Ovary (tissue), 10 donors: ENCODE data around the gene ENAH. TPM values are rescaled to one million over a fixed set of nuclear protein-coding genes. Genes with fewer than 3 reads are reported as not detected.
A peak's percentile ranks its signal among the peaks of the same experiment; 100 is the strongest.
"Not testable (repeated sequence)": the region's sequence is repeated elsewhere in the genome, so short reads cannot be mapped to it uniquely, and the experiment has no call there.

Experiments used
- DNase-seq, 5 donors: peaks; one replicate each; pipeline ENCODE4 v3.0.0-alpha.2; 2019 to 2020
- H3K27ac ChIP-seq, 2 donors: fragments of 200-600 bp; one replicate each; pipeline versions ENCODE4 v1.5.1 to v1.8.0; 2019 to 2022
- H3K27me3 ChIP-seq: fragments of 200-600 bp; one replicate; pipeline ENCODE4 v1.8.0; 2022
- H3K36me3 ChIP-seq: fragments of 200-600 bp; sonication (generic); one replicate; pipeline ENCODE4 v1.5.1; 2019
- H3K4me1 ChIP-seq: one replicate; pipeline ENCODE4 v1.8.1; 2013; ENCODE audit warnings: mild to moderate bottlenecking, moderate library complexity; ENCODE audit not compliant: insufficient read depth
- H3K4me3 ChIP-seq: fragments of 200-600 bp; sonication (generic); one replicate; pipeline ENCODE4 v1.5.1; 2017
- H3K9me3 ChIP-seq, 2 donors: fragments of 200-600 bp in 1 of 2; sonication (generic) in 1 of 2; one replicate each; pipeline versions ENCODE4 v1.5.1 to v1.8.1; 2013 to 2019; ENCODE audit warnings: mild to moderate bottlenecking in 1 of 2, moderate library complexity in 1 of 2
- EP300 ChIP-seq: sonication (generic); formaldehyde crosslinking; IDR thresholded peaks from one replicate; pipeline ENCODE4 v1.6.1; 2017; ENCODE audit warnings: antibody characterized with exemption
- POLR2A ChIP-seq: fragments of 450-650 bp; IDR thresholded peaks from one replicate; pipeline ENCODE4 v1.6.1; 2017; ENCODE audit warnings: antibody characterized with exemption, mild to moderate bottlenecking, moderate library complexity
- WGBS, 3 donors: extraction: QIAGEN DNeasy Blood & Tissue Kit in 1 of 3; methylation state at CpG; one replicate each; pipeline versions ENCODE4 v1.1.5 to v1.1.7; 2013 to 2017; 5-methylcytosine and 5-hydroxymethylcytosine counted together
- intact Hi-C, 4 donors: fragments of 100-400 bp; cut with DNase I; formaldehyde crosslinking; loops; one replicate each; pipeline versions ENCODE4 v1.11.0 to v1.15.1; 2022 to 2023
- long read RNA-seq, 3 donors: library from polyadenylated mRNA in 2 of 3; unstranded in 2 of 3; transcript quantifications; one replicate each; pipeline ENCODE4 v2.0.0 and lab custom pipeline, GENCODE V29; 2021 to 2026
- polyA plus RNA-seq, 2 donors: library from polyadenylated mRNA; stranded (reverse); fragments of 200-250 nt in 1 of 2; fragments of 350-450 nt in 1 of 2; fragmentation: Illumina TruSeq in 1 of 2; extraction: RNeasy Lipid Tissue Mini Kit (QIAGEN cat#74804) in 1 of 2; gene quantifications; one replicate each; pipeline ENCODE4 v1.2.3, GENCODE V29; 2013 to 2014
- total RNA-seq, 7 donors: library from RNA; depleted of rRNA in 2 of 7; stranded (reverse); fragments of >200 nt in 2 of 7; fragmentation: NEBNext Ultra II Directional in 3 of 7; extraction: Animal tissue kit (Norgen Biotek cat#: 25700) in 3 of 7; gene quantifications; one replicate each; pipeline versions ENCODE4 v1.1.0 to v1.2.4, GENCODE V29; 2016 to 2023
- TF ChIP-seq, protein P1 (sequence below), 3 donors: fragments of 450-650 bp in 2 of 3; fragments of 200-600 bp in 1 of 3; IDR thresholded peaks; one replicate each; pipeline versions ENCODE4 v1.5.1 to v1.8.0; 2016 to 2022; ENCODE audit warnings: antibody characterized with exemption in 3 of 3, mild to moderate bottlenecking in 1 of 3
- donor health status: DM: no; HTN: no; CAD: no; lungs with moderate emphysema.
- donor health status: DM: no; HTN: no; CAD: no.
- donor health status: Bipolar disorder and iron deficiency.
- donor health status: DM: yes; HTN: yes; CAD: no.
- donor health status: DM: no; HTN: no; CAD: no.
- donor health status: DM: yes; HTN: yes; CAD: no.

Gene ENAH
- total RNA-seq (100 to 1,000 TPM in 1 of 7 donors, 10 to 100 TPM in 6; 33.4 to 112 (median 88.6) TPM), polyA plus RNA-seq (100 to 1,000 TPM in 1 of 2 donors, 10 to 100 TPM in 1; 40.1 to 137 TPM)
- long read RNA-seq, donor 1, partial matches to known transcripts = 5 of 31 reads
- long read RNA-seq, donor 1, other reads (novel, unspliced or antisense) = 26 of 31 reads
- long read RNA-seq, donor 2, partial matches to known transcripts = 6 of 15 reads
- long read RNA-seq, donor 2, other reads (novel, unspliced or antisense) = 0 of 15 reads
- long read RNA-seq, donor 3, full-length matches to known transcripts = 13 of 28 reads
- long read RNA-seq, donor 3, partial matches to known transcripts = 3 of 28 reads
- long read RNA-seq, donor 3, other reads (novel, unspliced or antisense) = 12 of 28 reads

DNA sequence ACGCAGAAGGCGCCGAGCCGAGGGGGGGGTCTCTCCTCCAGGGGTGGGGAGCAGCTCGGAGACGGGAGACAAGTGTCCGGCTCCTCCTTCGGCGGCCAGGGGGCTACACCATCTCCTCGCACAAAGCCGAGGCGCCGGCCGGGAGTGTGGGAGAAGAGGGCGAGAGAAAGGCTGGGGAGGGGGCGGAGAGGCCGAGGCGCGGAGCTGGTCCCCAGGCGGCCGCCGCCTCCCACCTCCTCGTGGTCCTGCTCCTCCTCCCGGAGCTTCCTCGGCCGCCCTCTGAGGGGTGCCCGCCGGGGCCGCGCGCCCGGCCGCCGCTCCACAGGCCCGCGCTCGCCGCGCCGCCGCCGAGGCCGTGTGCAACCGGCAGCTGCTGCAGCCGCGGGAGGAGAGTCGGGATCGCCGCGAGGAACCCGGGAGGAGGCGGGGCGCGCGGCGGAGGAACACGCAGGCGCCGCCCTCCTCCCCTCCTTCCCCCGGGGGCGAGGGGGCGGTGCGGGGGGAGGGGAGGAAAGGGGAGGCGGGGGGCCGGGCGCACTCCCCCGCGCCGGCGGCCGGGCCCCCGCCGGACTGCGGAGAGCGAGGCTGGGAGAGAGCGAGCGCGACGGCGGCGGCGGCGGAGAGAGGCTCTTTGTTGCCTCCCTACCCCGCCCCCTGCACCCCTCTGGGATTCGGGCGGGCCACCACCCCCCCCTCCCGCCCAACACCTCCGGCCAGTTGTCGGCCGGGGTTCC lies at the start of gene ENAH:
ENAH (minus strand) TSS at position 395 of the 734 bp plus-strand sequence. CDS start 433 bp downstream, outside the sequence.
- peak; percentile 87 to 92 (median 90) for DNase-seq
- TF ChIP-seq, protein P1, sequence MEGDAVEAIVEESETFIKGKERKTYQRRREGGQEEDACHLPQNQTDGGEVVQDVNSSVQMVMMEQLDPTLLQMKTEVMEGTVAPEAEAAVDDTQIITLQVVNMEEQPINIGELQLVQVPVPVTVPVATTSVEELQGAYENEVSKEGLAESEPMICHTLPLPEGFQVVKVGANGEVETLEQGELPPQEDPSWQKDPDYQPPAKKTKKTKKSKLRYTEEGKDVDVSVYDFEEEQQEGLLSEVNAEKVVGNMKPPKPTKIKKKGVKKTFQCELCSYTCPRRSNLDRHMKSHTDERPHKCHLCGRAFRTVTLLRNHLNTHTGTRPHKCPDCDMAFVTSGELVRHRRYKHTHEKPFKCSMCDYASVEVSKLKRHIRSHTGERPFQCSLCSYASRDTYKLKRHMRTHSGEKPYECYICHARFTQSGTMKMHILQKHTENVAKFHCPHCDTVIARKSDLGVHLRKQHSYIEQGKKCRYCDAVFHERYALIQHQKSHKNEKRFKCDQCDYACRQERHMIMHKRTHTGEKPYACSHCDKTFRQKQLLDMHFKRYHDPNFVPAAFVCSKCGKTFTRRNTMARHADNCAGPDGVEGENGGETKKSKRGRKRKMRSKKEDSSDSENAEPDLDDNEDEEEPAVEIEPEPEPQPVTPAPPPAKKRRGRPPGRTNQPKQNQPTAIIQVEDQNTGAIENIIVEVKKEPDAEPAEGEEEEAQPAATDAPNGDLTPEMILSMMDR (IDR thresholded peaks at IDR 0.05) = peak in 2 of 3 donors; percentile 24 to 35
- TF ChIP-seq EP300 (no peak), POLR2A (peak; percentile 91)
- no peaks in the 10 kb centered on the region for H3K27me3 ChIP-seq

DNA sequence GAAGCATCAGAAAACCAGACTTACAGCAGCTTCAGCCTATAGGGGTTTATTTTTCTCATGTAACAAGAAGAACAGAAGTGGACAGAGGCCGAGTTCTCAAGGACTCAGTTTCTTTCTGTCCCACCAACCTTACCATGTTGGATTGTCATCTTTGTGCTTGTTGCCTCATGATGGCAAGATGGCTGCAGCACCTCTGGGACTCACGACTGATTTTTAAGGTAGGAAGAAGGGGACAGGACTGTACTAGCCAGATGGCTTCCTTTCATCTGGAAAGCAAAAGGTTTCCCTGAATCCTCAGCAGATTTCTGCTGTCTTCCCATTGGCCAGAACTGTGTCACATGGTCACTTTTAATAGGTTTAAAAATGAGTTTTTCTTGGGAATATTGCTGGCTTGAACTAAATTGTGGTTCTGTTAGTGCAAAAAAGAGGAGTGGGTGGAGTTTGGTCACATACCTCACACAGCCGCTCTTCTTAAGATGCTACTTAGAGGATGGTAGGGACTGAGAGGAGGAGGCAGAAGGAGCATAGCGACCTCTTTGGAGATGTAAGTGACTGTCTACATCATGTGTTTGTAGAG lies 48.1 kb upstream of the ENAH start:
- H3K27me3 ChIP-seq = no peaks in the 10 kb centered on the region
- H3K4me1 ChIP-seq = peaks cover 2% of the 10 kb centered on the region
- intact Hi-C loops = no loop called here
- no peak for TF ChIP-seq EP300
- TF ChIP-seq, protein P1 (IDR thresholded peaks at IDR 0.05) = no peak
- TF ChIP-seq POLR2A = no peak
- H3K9me3 ChIP-seq = no peaks in the 10 kb centered on the region
- no peak for DNase-seq
- H3K27ac ChIP-seq = no peak overlapping the region
- 93 to 94% (median 94%) methylated on average over 4 of the region's 4 CpGs for WGBS, 3 donors
- no peaks in the 10 kb centered on the region for H3K36me3 ChIP-seq
- H3K4me3 ChIP-seq = no peak overlapping the region

More for the DNA sequence above, at the start of gene ENAH:
- H3K27ac ChIP-seq = peak within 1 kb of the TSS; percentile 96 to 99
- H3K4me1 ChIP-seq = peaks cover 7% of the 10 kb centered on the region
- H3K9me3 ChIP-seq = no peaks in the 10 kb centered on the region
- intact Hi-C loops = loop anchor here (5.0 to 10.0 kb wide), 5 partner anchors 88 to 409 kb away; partner anchors contain the start of gene H3-3A (in 1 of the 4)
- 0% methylated on average over 2 to 84 of the region's 90 CpGs for WGBS, 3 donors
- no peaks in the 10 kb centered on the region for H3K36me3 ChIP-seq
- H3K4me3 ChIP-seq = peak within 1 kb of the TSS; percentile 94

DNA sequence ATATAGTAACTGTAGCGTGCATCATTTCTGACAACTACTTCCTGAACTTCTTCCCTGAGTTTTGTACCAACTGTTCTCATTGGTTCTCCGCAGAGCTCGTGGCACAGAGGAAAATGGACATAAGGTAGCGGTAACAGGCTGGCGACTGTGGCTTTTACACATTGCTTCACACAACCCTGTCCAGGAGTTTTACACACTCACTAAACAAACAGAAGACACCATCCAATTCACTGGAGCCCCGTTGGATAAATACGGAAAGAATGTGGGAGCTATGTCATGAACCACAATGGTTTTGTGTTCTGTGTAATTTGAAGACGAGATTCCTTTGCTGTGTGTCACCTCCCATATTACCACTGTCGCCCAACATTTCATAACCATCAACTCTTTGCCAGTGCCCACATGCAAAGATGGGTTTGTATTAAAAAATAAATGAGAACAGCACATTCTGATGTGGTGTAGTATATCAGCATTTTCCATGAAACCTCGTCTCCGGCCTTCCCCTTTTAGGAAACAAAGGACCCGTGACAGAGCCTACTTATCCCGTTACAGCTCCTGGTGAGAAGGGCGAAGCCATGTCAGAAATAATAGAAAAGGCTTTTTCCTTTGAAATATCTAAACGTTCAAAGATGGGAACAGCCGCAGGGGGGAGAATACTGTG lies 47.4 kb upstream of the ENAH start:
- Histone ChIP-seq H3K27ac (no peak overlapping the region), H3K9me3 (no peaks in the 10 kb centered on the region), H3K4me3 (no peak overlapping the region), H3K36me3 (no peaks in the 10 kb centered on the region), H3K27me3 (no peaks in the 10 kb centered on the region), H3K4me1 (peaks cover 3% of the 10 kb centered on the region)
- no peak for TF ChIP-seq POLR2A
- TF ChIP-seq EP300 = no peak
- WGBS, 3 donors = 66 to 85% (median 80%) methylated on average over 16 of the region's 16 CpGs
- intact Hi-C loops = no loop called here
- no peak for DNase-seq

DNA sequence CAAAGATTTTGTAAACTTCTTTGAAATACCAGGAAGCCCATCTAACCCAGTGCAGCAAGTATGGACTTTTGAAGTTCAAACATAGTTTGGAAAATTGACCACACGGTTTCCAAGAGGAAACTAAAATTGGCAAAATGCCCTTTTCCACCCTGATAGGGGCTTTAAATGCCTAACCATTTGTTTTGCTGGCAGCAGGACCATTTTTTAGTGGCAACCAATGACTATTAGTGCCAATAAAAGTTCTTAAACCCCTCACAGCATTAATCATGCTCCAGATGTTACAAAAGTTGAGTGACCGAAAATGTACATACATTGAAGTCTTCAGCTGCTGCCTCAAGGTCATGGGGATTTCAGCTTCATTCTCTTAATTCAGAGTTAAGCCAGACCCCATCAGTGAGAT lies 46.4 kb upstream of the ENAH start:
- intact Hi-C loops = no loop called here
- Histone ChIP-seq H3K27ac (no peak overlapping the region), H3K9me3 (no peaks in the 10 kb centered on the region), H3K27me3 (no peaks in the 10 kb centered on the region), H3K4me1 (peaks cover 4% of the 10 kb centered on the region), H3K36me3 (no peaks in the 10 kb centered on the region), H3K4me3 (no peak overlapping the region)
- no peak for DNase-seq
- 44 to 62% (median 51%) methylated on average over 2 of the region's 2 CpGs for WGBS, 3 donors
- TF ChIP-seq POLR2A (no peak), EP300 (no peak)
- TF ChIP-seq, protein P1 (IDR thresholded peaks at IDR 0.05) = no peak

DNA sequence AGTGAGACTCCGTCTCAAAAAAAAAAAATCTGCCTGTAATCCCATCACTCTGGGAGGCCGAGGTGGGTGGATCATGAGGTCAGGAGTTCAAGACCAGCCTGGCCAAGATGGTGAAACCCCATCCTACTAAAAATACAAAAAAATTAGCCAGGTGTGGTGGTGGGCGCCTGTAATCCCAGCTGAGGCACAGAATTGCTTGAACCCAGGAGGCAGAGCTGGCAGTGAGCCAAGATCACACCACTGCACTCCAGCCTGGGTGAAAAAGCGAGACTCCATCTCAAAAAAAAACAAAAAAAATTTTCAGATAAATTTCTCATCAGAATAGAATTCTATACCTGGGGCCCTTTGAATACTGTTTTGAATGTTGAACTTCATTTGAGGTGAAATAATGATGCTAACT lies 45.3 kb upstream of the ENAH start:
- DNase-seq, H3K4me1 ChIP-seq, H3K27ac ChIP-seq, H3K36me3 ChIP-seq, H3K9me3 ChIP-seq, intact Hi-C loops, H3K27me3 ChIP-seq, H3K4me3 ChIP-seq: not testable (repeated sequence)
- WGBS, 3 donors = 92 to 96% (median 94%) methylated on average over 4 of the region's 4 CpGs
